ENCODE data around the gene RET.

The RET gene

GRCh38 chr10:43077421-43078171, 727 bp downstream of the RET start:
- no peak for TF ChIP-seq CTCF (IDR thresholded peaks at IDR 0.05; ENCODE audit: low read depth, low read length, missing control alignments)
- DNase-seq (ENCODE audit: low read depth) = no peak
- no peak overlapping the region; the same call in 1 of the 2 replicates for H3K4me3 ChIP-seq (ENCODE audit: low read depth, low read length)

- no peak overlapping the region for H3K4me3 ChIP-seq (ENCODE audit: low read depth, low read length)
- DNase-seq (ENCODE audit: low read depth) = no peak
- no peak for TF ChIP-seq CTCF (IDR thresholded peaks at IDR 0.05; ENCODE audit: low read depth, low read length, missing control alignments)
These were observed 1.5 kb downstream of the RET start for GRCh38 chr10:43078175-43078985.

- H3K4me3 ChIP-seq (ENCODE audit: low read depth, low read length) = no peak overlapping the region
These were observed 2.1 kb downstream of the RET start for GRCh38 chr10:43078986-43079273.

GRCh38 chr10:43079856-43080255, 3.0 kb downstream of the RET start:
- TF ChIP-seq CTCF (IDR thresholded peaks at IDR 0.05; ENCODE audit: low read depth, low read length, missing control alignments) = no peak
- no peak overlapping the region for H3K4me3 ChIP-seq (ENCODE audit: low read depth, low read length)

More at GRCh38 chr10:43078986-43079273, 2.1 kb downstream of the RET start:
- peak; percentile 56 for TF ChIP-seq CTCF (IDR thresholded peaks at IDR 0.05; ENCODE audit: low read depth, low read length, missing control alignments)
- no peak for DNase-seq (ENCODE audit: low read depth)

GRCh38 chr10:43082087-43082486, 5.2 kb downstream of the RET start:
- no peak overlapping the region for H3K4me3 ChIP-seq (ENCODE audit: low read depth, low read length)
- no peak for TF ChIP-seq CTCF (IDR thresholded peaks at IDR 0.05; ENCODE audit: low read depth, low read length, missing control alignments)
- no peak for DNase-seq (ENCODE audit: low read depth)

More at GRCh38 chr10:43079856-43080255, 3.0 kb downstream of the RET start:
- no peak for DNase-seq (ENCODE audit: low read depth)

- no peak for TF ChIP-seq CTCF (IDR thresholded peaks at IDR 0.05; ENCODE audit: low read depth, low read length, missing control alignments)
- DNase-seq (ENCODE audit: low read depth) = no peak
- H3K4me3 ChIP-seq (ENCODE audit: low read depth, low read length) = no peak overlapping the region
These were observed 5.9 kb downstream of the RET start for GRCh38 chr10:43082746-43083145.

All from GM12864 (cell line).